ENCODE data around the gene FAM181A.

- TF ChIP-seq CTCF (conservative IDR thresholded peaks at IDR 0.05; ENCODE audit: low read depth, low read length), result no peak
- no peak for TF ChIP-seq EZH2 (IDR thresholded peaks at IDR 0.05; ENCODE audit: low read length, unreplicated experiment)
These were observed 5.5 kb downstream of the FAM181A start for GRCh38 chr14:93932642-93933041.
